Right lobe of liver (tissue), 6 donors: Measurements from ENCODE around the gene GIGYF1. TPM values are rescaled to one million over a fixed set of nuclear protein-coding genes. Genes with fewer than 3 reads are reported as not detected.

Experiments
- ATAC-seq, 4 donors: fragments of 200-7000 bp; cut with Tn5 transposase; one replicate each; pipeline ENCODE4 v1.9.1; 2020; ENCODE audit warnings: mild to moderate bottlenecking in 4 of 4, moderate library complexity in 4 of 4
- DNase-seq, 3 donors: peaks; one replicate each; pipeline ENCODE4 v3.0.0-alpha.2; 2020
- H3K27ac ChIP-seq, 3 donors: fragments of 200-600 bp; one replicate each; pipeline ENCODE4 v1.8.0; 2022
- H3K27me3 ChIP-seq, 2 donors: fragments of 200-600 bp; one replicate each; pipeline ENCODE4 v1.8.0; 2022
- H3K36me3 ChIP-seq, 4 donors: fragments of 200-600 bp; sonication (generic) in 1 of 4; one replicate each; pipeline versions ENCODE4 v1.5.1 to v1.8.0; 2017 to 2022; ENCODE audit warnings: control low read depth in 1 of 4
- H3K4me1 ChIP-seq, 4 donors: fragments of 200-600 bp; sonication (generic) in 1 of 4; one replicate each; pipeline versions ENCODE4 v1.5.1 to v1.8.0; 2017 to 2022; ENCODE audit warnings: control low read depth in 1 of 4
- H3K4me3 ChIP-seq, 3 donors: fragments of 200-600 bp; one replicate each; pipeline ENCODE4 v1.8.0; 2022
- H3K9me3 ChIP-seq, 4 donors: fragments of 200-600 bp; sonication (generic) in 1 of 4; one replicate each; pipeline versions ENCODE4 v1.5.1 to v1.8.0; 2017 to 2022; ENCODE audit warnings: control low read depth in 1 of 4
- POLR2A ChIP-seq: fragments of 450-650 bp; IDR thresholded peaks from one replicate; pipeline ENCODE4 v1.6.1; 2017; ENCODE audit warnings: antibody characterized with exemption, mild to moderate bottlenecking
- WGBS: methylation state at CpG from one replicate; pipeline ENCODE4 v1.1.6; 2018; ENCODE audit warnings: low coverage, low lambda C conversion rate; ENCODE audit not compliant: insufficient coverage; ENCODE audit errors: missing lambda C conversion rate; 5-methylcytosine and 5-hydroxymethylcytosine counted together
- intact Hi-C, 2 donors: fragments of 100-400 bp; cut with DNase I; formaldehyde crosslinking; loops; one replicate each; pipeline versions ENCODE4 v1.11.2 to v1.14.1; 2022
- total RNA-seq, 6 experiments: library from RNA; depleted of rRNA in 2 of 6; stranded (reverse); fragments of >200 nt in 2 of 6; fragmentation: NEBNext Ultra II Directional in 3 of 6; extraction: Animal tissue kit (Norgen Biotek cat#: 25700) in 3 of 6; gene quantifications; one replicate each; pipeline versions ENCODE4 v1.1.0 to v1.2.4, GENCODE V29; 2016 to 2023
- TF ChIP-seq, protein P1 (sequence below), 4 donors: fragments of 200-600 bp in 3 of 4; fragments of 450-650 bp in 1 of 4; IDR thresholded peaks; one replicate each; pipeline versions ENCODE4 v1.5.1 to v1.8.0; 2016 to 2022; ENCODE audit warnings: antibody characterized with exemption in 4 of 4, mild to moderate bottlenecking in 2 of 4
- donor health status: DM: no; HTN: yes; CAD: no.
- donor health status: DM: no; HTN: no; CAD: no.
- donor health status: DM: no; HTN: no; CAD: no.
- donor health status: DM: no; HTN: yes; CAD: no.
- donor health status: DM: no; HTN: yes; CAD: no.

The GIGYF1 gene
- total RNA-seq, 6 experiments from 2014 or later: 6.6 to 25.1 (median 15.5) TPM

GRCh38 chr7:100682228-100682741, 11.8 kb downstream of the GIGYF1 start:
- 60% methylated on average over 1 of the region's 25 CpGs for WGBS
- intact Hi-C loops: loop anchor here (10.0 kb wide), 3 partner anchors 47 to 207 kb away; partner anchors contain the start of gene TSC22D4 (in 2 of the 2)

GRCh38 chr7:100681491-100682227, 12.4 kb downstream of the GIGYF1 start:
- WGBS: 63% methylated on average over 4 of the region's 29 CpGs
- TF ChIP-seq, protein P1, sequence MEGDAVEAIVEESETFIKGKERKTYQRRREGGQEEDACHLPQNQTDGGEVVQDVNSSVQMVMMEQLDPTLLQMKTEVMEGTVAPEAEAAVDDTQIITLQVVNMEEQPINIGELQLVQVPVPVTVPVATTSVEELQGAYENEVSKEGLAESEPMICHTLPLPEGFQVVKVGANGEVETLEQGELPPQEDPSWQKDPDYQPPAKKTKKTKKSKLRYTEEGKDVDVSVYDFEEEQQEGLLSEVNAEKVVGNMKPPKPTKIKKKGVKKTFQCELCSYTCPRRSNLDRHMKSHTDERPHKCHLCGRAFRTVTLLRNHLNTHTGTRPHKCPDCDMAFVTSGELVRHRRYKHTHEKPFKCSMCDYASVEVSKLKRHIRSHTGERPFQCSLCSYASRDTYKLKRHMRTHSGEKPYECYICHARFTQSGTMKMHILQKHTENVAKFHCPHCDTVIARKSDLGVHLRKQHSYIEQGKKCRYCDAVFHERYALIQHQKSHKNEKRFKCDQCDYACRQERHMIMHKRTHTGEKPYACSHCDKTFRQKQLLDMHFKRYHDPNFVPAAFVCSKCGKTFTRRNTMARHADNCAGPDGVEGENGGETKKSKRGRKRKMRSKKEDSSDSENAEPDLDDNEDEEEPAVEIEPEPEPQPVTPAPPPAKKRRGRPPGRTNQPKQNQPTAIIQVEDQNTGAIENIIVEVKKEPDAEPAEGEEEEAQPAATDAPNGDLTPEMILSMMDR (IDR thresholded peaks at IDR 0.05): no peak
- no peak for TF ChIP-seq POLR2A
- H3K4me1 ChIP-seq: peaks cover 0 to 5% (median 0%) of the 10 kb centered on the region in 4 donors
- intact Hi-C loops: loop anchor here (10.0 kb wide), 3 partner anchors 47 to 207 kb away; partner anchors contain the start of gene TSC22D4 (in 2 of the 2)
- H3K27ac ChIP-seq: no peak overlapping the region
- no peak for ATAC-seq
- no peaks in the 10 kb centered on the region for H3K27me3 ChIP-seq
- no peaks in the 10 kb centered on the region for H3K9me3 ChIP-seq
- no peak overlapping the region for H3K4me3 ChIP-seq
- peak in 2 of 3 donors; percentile 49 for DNase-seq
- H3K36me3 ChIP-seq: peaks cover 6 to 83% (median 36%) of the 10 kb centered on the region in 4 donors

More at GRCh38 chr7:100682228-100682741, 11.8 kb downstream of the GIGYF1 start:
- Histone ChIP-seq H3K36me3 (peaks cover 6 to 82% (median 36%) of the 10 kb centered on the region in 4 donors), H3K4me1 (peaks cover 0 to 5% (median 0%) of the 10 kb centered on the region in 4 donors), H3K9me3 (no peaks in the 10 kb centered on the region), H3K4me3 (no peak overlapping the region), H3K27me3 (no peaks in the 10 kb centered on the region), H3K27ac (no peak overlapping the region)
- ATAC-seq (no peak), DNase-seq (peak in 1 of 3 donors; percentile 48)
- TF ChIP-seq, protein P1 (IDR thresholded peaks at IDR 0.05): no peak
- TF ChIP-seq POLR2A: no peak

GRCh38 chr7:100680576-100681271, 13.3 kb downstream of the GIGYF1 start:
- no peak overlapping the region for H3K27ac ChIP-seq
- intact Hi-C loops: loop anchor here (10.0 kb wide), 3 partner anchors 46 to 206 kb away; partner anchors contain the start of gene TSC22D4 (in 2 of the 2)
- no peaks in the 10 kb centered on the region for H3K27me3 ChIP-seq
- DNase-seq (peak; percentile 22 to 55 (median 48)), ATAC-seq (no peak)
- H3K9me3 ChIP-seq: no peaks in the 10 kb centered on the region
- TF ChIP-seq, protein P1 (IDR thresholded peaks at IDR 0.05): no peak
- no peak for TF ChIP-seq POLR2A
- 82% methylated on average over 5 of the region's 18 CpGs for WGBS
- H3K36me3 ChIP-seq: peaks cover 6 to 78% (median 34%) of the 10 kb centered on the region in 4 donors
- no peak overlapping the region for H3K4me3 ChIP-seq
- peaks cover 0 to 5% (median 2%) of the 10 kb centered on the region in 4 donors for H3K4me1 ChIP-seq

GRCh38 chr7:100679927-100680575, 14.0 kb downstream of the GIGYF1 start:
- peak in 2 of 4 donors; percentile 4 to 5 for ATAC-seq
- no peaks in the 10 kb centered on the region for H3K9me3 ChIP-seq
- H3K27me3 ChIP-seq: no peaks in the 10 kb centered on the region
- H3K4me3 ChIP-seq: no peak overlapping the region
- no peak overlapping the region for H3K27ac ChIP-seq
- peaks cover 0 to 5% (median 2%) of the 10 kb centered on the region in 4 donors for H3K4me1 ChIP-seq
- no peak for DNase-seq
- H3K36me3 ChIP-seq: peaks cover 6 to 71% (median 29%) of the 10 kb centered on the region in 4 donors
- 68% methylated on average over 6 of the region's 13 CpGs for WGBS
- no peak for TF ChIP-seq POLR2A
- TF ChIP-seq, protein P1 (IDR thresholded peaks at IDR 0.05): no peak
- intact Hi-C loops: loop anchor here (10.0 kb wide), 4 partner anchors 45 to 205 kb away; partner anchors contain the start of genes TSC22D4 (in 2 of the 2), FBXO24 (in 1 of the 2) and LRCH4 (in 1 of the 2)
